Limb (tissue), 2 donors: ENCODE results near the gene RAE1.

Experiments
- DNase-seq, 2 donors: peaks; one replicate each; pipeline ENCODE4 v3.0.0-alpha.2; 2016; ENCODE audit errors: extremely low spot score in 2 of 2

RAE1 gene

DNA sequence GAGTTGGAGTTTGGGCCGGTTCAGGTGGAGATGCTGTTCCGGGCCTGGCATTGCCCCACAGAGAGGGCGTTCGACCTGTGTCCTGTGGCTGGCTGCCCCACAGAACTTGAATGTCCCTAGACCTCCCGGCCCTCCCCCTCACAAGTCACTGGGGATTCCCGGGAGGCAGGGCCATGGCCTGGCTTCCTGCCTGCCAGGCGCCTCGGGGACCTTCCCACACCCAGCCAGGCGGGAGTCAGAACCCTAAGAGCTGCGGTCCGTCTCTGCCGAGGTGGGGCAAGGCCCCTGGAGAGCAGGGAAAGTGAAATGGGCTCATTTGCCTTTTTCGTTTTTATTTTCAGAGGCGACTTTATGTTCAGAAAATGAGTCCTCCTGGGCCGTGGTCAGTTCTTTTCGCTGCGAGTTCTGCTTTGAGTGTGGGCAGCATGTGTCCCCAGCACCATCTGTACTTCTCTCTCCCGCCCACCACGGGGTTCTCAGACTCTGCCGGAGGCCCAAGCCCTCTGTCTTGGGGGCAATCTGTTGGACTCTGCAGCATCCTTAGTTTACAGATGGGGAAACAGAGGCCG, 48.6 kb downstream of the RAE1 start:
- no peak for DNase-seq

DNA sequence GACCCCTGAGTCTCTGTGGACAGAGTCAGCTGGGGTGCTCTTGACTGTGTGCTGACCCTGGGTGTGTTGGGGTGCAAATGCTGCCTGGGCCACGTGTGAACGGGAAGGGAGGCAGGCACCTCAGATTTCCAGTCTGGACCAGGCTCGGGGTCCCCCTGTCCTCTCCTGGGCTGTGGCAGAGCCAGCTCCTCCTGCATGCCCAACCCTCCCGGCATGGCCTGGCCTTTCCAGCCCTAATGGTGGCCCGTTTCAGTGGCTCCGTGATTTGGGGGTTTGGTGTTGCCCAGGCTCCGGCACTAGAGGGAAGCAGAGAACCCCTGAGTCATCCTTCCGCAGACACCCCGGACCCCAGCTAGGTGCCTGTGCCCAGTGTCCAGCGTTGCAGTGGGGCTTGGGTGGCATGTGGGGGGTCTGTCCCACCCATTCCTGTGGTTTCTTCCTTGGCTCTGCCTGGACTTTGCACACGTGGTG, 49.2 kb downstream of the RAE1 start:
- DNase-seq = no peak

DNA sequence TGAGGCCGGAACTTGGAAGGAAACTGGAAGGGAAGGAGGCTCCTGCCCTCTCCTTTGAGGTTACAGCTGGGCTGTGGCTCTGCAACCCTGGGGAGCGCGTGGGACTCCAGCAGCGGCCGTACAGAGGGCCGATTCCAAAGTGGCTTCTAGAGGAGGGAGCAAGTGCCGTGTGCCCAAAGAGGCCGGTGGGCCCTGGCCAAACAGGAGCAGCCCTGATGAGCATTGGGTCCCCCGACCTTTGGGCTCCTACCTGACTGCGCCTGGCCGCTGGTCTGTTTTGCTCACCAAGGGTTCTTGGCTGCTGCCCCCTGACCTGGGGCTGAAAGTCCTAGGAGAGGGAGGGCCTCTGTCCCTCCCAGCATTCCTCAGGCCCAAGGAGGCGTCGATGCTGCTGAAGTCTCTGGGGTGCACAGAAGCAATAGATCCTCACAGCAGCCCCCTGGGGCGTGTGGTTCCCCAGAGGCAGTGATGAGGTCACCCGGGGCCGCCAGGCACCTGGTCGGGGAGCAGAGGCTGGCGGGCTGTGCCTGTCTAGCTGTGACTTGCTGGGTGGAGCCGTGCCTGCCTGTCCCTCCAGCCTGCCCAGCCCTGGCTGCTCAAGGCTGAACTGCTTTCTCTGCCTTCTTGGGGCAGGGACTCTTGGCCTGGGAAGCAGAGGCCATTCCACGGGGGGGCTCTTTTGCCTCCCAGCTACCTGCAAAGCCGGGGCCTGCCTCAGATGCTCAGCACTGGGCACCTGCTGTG, 49.9 kb downstream of the RAE1 start:
- no peak for DNase-seq

DNA sequence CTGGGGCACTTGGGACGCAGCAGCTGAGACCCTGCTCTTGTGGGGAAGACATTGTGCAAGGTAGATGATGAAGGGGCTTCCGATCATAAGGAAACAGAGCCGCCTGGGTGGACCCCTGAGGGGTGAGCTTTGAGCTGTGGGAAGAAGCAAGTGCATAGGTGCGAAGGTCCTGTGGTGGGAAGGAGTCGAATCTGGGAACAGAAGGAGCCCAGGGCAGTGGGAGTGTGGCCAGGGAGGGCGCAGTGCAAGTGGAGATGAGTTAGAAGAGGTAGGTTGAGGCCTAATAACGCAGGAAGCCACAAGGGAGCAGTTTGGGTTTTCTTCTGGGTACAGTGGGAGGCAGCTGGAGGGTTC, 50.5 kb downstream of the RAE1 start:
- DNase-seq = no peak

DNA sequence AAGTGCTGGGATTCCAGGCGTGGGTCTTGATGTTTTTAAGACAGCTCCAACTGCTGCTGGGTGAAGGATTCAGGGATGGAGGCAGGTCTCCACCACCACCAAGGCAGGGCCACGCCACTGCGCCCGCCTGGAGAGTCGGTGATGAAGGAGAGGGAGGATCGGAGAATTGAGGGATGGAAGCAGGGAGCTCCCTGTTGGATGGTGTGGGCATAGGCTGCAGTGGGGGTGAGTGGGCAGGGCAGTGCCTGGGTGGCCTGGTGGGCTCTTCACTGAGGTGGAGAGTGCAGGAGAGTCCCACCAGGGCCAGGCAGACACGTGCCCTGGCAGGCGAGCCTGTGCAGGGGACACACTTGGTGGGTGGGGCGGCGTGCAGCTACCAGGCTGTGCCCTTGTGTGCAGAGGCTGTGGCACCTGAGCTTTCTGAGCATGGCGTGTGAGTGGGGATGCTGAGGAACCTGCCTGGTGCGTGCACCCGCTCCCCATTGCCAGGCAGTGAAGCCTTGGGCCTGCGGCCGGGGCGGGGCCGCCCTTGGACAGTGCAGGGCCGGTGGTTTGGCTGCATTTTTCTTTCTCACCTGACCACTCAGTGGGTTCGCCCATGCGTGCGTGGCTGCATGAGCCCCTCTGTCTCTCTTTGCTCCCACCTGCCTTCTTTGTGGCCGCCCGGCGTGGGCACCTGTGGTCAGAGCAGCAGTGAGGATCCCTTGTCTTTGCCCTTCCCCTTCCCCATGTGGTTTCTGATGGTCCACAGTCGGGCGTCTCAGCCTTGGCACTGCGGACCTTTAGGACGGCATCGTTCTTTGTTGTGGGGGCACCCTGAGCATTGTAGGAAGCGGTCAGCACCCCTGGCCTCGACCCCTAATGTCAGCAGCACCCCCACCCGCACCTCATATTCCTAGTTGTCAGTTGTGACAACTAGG, 51.4 kb downstream of the RAE1 start:
- DNase-seq = no peak

DNA sequence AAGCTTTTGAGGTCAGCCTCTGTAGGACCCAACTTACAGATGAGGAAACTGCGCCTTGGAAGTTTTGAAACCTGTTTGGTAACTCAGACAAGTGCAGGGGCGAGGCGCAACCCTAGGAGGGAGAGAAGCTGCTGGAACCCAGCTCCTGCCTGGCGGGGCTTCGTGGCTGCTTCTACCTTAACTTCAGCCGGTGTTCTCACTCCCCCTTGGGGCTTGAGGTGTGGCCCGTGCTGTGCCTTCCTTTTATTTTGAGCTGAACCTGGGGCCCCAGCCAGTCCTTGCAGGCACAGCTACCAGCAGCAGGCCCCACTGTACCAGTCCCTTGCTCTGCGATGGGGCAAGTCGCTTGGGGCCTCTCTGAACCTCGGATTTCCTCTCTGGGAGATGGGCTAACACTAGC, 52.2 kb downstream of the RAE1 start:
- DNase-seq = no peak

DNA sequence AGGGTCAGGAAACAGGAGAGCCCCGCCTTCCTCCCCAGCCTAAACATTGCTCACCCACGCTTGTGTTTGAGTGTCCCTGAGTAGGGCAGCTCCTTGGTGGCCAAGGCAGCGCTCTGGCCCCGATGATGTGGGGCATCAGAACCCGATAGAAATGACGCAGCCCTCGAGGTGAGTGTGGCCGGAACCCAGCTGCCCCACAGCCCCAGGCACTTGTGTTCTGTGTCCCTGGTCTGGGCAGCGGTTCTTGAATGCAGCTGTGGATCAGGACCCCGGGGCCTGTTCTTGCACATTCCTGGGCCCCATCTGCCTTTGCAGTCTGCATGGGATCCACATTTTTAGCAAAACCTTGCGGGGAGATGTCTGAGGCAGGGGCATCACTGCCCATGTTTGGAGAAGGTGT, 53.0 kb downstream of the RAE1 start:
- no peak for DNase-seq

DNA sequence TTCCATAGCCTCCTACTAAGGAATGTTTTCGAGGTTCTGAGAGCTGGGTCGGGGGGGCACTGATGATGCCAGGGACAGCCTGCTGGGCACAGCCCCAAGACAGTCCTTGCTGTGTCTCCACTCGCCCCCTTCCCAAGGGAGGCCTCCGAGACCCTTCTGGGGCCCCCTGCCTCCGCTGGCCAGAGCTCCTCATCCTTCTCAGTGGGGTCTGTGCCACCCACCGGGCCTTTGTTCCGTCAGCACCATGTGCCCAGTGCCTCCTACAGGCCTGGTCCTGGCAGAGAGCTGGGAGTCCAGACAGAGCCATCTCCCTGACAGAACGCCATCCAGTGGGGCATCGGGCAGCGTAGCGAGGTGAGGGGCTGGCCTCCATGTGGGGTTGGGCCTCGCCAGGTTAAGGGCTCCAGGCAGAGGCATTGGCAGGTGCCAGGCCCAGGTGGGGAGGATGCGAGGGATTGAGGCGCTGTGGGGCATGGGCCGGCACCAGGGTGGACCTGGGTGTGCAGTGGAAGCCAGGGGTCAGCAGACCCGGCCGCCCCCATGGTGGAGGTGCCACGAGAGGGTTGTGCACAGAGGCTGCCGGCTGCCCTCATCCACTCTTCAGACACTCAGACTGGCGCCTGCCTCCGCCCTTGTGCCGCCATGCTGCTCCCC, 53.5 kb downstream of the RAE1 start:
- DNase-seq = no peak

DNA sequence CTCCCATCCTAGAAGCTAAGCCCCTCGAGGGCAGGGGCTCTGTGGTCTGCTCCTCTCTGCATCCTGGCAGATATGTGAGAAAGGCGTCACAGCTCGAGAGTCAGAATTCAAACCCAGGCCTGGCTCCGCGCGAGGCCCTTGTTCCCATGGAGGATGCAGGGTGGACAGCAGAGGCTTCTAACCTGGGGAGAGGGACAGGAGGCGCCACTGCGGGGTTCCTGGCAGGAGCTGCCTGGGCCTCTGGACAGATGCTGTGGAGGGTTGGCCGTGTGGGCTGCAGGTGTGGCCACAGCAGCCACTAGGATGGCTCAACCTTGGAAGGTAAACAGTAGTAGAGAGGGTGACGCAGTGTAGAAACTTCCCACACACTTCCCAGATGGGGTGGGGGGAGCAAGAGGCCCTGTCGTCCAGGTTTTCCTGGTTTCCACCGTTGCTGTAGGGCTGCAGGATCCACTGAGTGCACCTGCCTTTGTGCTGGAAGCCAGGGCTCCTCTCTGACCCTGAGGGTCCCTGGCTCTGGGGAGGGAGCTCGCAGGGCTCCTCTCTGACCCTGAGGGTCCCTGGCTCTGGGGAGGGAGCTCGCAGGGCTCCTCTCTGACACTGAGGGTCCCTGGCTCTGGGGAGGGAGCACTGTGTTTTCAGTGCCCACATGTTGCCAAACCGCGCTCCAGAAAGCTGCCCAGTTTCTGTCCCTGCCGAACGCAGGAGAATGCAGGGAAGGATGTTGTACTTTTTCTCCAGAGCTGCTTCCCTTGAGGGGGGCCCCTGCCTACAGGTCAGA, 54.4 kb downstream of the RAE1 start:
- no peak for DNase-seq

DNA sequence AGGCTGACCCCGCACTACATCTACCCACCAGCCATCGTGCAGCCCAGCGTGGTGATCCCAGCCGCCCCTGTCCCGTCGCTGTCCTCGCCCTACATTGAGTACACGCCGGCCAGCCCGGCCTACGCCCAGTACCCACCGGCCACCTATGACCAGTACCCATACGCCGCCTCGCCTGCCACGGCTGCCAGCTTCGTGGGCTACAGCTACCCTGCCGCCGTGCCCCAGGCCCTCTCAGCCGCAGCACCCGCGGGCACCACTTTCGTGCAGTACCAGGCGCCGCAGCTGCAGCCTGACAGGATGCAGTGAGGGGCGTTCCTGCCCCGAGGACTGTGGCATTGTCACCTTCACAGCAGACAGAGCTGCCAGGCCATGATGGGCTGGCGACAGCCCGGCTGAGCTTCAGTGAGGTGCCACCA, 56.5 kb downstream of the RAE1 start:
- no peak for DNase-seq

DNA sequence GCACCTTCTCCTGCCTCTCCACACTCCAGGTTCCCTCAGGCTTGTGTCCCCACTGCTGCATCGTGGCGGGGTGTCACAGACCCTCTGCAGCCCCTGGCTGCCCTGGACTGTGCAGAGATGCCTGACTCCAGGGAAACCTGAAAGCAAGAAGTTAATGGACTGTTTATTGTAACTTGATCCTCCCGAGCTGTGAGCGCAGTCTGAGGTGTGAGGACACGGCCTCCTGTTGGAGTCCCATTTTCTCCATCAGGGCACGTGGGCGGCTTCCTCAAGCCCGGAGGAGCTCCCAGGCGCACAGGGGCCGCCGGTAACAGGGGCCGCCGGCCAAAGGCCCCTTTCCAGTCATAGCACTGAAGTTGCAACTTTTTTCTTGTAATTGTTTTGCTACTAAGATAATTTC, 57.1 kb downstream of the RAE1 start:
- DNase-seq = no peak

DNA sequence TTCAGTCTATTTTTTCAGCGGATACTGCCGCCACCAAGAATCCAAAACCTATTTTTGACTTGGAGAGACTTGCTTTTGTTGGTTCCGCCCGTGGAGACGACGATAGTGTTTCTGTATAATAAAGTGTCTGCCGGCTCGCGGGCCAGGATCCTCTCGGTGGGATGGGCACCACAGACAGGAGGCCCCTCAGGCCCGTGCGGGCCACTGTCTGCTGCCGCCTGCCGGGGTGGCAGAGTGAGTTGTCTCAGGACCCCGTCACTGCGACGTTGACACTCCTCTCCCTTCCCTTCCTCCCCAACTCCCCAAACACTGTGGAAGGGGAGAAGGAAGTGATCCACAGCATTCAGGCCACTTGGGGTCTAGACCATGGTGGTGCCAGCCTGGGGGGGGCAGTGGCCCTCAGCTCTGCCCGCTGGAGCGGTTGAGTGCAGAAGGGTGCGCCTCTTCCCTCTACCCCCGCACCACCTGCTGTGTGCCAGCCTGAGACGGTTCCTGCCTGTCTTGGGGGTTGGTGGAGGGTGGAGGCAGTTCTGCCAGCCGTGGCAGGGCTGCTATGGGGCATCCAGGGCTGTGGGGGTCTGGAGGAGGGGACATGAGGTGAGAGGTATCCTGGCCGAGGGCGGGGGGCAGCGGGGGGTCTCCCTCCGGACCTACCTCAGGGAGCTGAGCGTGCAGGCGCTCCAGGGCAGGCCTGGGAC, 57.6 kb downstream of the RAE1 start:
- DNase-seq = no peak

DNA sequence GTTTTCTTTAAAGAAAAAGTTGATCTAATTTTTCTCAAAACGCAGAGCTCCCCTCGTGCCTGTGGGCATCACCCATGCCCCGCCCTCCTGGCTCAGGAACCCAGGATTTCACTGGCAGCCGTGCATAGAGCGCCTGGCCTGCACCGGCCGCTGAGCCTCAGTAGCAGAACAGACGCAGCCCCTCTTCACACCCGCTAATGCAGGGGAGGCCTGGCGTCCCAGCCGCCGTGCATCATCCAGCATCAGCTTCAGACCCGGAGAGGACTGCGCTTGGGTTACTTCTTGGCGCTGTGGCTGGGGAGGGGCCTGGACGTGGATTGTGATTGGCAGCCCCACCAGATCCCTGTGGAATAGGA, 58.2 kb downstream of the RAE1 start:
- no peak for DNase-seq

DNA sequence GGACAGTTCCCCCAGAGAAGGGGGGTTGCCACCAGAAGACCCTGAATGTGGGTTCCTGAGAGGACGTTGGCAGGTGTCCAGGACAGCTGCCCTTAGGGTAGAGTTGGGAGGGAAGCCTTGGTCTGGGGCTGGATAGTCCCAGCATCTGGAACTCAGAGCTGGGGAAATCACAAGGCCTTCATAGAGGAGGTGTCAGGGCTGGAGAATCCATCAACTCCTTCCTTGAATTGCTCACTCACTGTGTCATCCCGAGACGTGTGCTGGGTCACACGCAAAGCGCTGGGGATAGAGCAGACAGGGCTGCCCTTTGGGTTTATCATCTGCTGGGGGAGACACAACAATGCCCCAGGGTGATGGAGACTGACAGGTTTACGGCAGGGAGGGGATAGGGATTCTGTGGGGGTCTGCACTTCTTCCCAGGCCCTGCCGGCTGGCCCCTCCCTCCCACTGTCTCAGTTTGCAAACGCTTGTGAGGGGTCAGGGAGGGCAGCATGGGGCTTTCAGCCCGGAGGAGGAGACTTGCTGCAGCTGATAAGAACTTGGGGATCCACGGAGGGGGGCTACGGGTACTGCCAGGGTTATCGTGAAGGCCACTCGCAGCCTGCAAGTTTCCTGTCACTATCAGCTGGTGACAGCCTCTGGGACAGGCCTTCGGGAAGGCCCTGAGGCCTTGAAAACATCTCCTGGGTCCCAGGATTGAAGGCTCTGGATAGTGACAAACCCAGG, 58.8 kb downstream of the RAE1 start:
- no peak for DNase-seq

DNA sequence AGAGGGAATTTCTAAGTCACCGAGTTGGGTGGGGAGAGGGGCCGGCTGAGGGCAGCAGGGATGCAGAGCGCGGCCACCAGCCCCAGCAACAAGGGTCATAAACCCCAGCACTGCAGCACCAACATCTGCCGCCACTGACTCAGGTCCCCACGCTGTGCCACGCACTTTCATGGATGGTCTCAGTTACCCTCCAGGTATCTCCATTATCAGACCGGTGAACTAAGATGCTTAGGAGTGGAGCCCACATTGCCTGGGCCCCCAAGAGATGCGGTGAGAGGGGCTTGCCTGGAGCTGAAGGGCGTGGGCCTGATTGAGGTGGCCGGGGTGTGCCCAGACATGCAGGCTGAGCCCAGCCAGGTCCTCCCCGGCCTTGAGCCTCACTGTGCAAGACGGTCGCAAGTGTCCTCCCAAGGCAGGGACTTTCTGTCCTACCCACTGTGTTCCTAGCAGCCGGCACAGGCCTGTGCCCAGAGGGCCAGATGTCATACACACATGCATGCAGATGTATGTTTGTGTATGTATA, 59.4 kb downstream of the RAE1 start:
- DNase-seq = no peak

DNA sequence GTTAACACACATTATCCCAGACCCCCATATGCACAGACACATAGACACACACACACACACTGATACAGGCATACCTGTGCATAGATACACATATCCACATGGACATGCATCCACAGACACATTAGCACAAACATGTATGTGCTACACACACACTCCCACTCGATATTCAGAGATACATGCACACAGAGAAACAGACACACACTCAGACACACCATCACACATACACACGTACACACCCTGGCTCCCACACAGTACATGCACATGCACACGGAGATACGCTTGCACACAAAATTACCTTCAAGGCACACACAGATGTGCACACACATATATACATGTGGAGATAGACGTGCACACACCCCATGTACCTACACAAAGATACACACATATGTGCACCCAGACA, 59.9 kb downstream of the RAE1 start:
- DNase-seq = no peak

DNA sequence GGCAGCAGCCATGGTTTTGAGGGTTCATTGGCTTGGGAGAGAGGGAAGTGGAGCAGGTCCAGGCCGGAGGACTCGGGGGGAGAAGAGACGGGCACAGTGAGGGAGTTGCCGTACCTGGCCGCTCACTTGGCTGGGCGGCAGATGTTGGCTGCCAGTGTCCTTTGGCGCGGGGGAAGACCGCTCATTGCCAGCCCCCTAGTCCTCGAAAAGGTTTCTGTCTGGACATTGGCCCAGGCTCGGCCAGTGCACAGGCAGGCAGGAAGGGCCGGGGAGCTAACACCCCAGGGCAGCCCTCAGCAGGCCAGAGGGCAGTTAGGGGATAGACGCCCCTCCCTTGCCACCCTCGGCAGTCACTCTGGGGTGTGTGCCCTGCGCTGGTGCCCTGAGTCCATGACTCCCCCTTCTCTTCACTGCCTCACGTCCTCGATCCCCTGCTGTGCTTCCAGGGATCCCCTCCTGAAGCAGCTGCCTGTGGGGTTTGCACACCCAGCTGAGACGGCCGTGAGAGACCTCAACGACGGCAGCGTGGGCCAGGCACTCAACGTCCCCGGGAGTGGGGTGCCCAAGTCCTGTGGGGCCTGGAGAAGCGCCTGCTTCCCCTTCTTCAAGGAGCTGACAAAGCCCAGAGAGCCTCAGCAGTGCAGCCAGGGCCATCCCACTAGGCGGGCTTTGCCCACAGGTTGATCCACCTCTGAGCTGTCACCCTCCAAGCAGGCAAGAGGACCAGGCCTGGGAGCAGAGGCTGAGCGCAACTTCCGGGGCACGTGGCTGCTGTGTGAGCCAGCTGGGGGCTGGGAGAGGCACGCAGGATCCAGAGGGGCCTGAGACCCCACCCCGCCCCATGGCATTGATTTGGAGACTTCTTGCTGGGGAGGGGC, 60.6 kb downstream of the RAE1 start:
- DNase-seq = no peak

DNA sequence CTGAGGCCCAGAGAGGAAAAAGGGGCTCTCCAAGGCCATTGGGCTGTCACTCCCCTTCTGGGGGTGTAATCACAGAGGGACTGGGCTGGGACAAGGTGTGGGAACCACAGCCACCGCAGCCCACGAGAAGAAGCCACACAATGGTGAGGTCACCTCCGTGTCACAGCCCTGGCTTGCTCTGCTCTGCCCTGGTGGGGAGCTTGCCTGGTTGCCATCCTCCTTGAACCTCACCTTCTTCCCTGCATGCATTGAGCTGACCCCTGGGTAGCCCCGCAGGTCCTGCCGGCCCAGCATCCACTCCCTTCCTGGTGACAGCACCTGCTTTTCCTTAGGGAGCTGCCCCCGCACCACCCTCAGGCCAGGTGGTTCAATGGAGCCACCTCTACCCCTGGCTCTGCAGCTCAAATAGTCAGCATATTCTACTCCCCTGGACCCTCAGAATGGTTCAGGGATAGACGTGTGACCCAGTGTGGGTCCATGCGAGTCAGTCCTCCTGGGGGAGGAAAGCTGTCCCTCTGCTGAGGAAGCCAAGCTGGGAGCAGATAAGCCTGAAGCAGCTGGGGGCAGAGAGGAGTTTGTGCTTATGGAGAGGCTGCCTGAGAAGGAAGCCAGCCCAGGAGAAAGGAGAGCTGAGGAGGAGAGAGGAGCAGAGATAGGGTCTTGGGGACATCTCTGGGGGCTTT, 61.4 kb downstream of the RAE1 start:
- no peak for DNase-seq
